Occipital lobe (tissue), 2 donors: ENCODE measurements around the gene TREML2. TPM values are rescaled to one million over a fixed set of nuclear protein-coding genes. Genes with fewer than 3 reads are reported as not detected.

Experiments used
- DNase-seq: peaks from one replicate; lab custom pipeline; 2025; lab: John Stamatoyannopoulos, UW
- total RNA-seq: library from RNA; depleted of rRNA; stranded (reverse); fragments of >200 nt; gene quantifications from one replicate; pipeline ENCODE4 v1.2.3, GENCODE V29; 2014

TREML2 gene
- total RNA-seq, 1 donor from 2014 or later, result not detected

GRCh38 chr6:41177287-41177686, 23.7 kb downstream of the TREML2 start:
- DNase-seq, result no peak

GRCh38 chr6:41176189-41176588, 24.8 kb downstream of the TREML2 start:
- DNase-seq, result no peak

DNA sequence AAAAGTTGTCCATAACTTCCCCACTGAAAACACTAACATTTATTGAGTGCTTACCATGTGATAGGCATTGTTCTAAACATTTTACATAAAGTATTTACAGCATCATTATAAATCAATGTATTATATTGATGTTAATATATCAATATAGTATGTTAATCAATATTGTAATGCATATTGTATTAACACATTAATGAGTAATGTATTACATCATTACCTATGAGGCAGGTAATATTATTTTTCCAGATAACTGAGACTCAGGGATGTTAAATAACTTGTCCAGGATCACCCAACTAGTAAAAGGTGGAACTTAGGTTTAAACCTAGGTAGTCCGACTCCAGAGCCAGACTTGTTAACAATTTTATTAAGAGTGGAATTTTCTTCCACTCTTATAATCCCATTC, 25.9 kb downstream of the TREML2 start:
- DNase-seq, result no peak

- DNase-seq, result no peak
Measured at GRCh38 chr6:41174610-41175009, 26.3 kb downstream of the TREML2 start.

- DNase-seq, result no peak
Measured at GRCh38 chr6:41171908-41172307, 29.0 kb downstream of the TREML2 start.

DNA sequence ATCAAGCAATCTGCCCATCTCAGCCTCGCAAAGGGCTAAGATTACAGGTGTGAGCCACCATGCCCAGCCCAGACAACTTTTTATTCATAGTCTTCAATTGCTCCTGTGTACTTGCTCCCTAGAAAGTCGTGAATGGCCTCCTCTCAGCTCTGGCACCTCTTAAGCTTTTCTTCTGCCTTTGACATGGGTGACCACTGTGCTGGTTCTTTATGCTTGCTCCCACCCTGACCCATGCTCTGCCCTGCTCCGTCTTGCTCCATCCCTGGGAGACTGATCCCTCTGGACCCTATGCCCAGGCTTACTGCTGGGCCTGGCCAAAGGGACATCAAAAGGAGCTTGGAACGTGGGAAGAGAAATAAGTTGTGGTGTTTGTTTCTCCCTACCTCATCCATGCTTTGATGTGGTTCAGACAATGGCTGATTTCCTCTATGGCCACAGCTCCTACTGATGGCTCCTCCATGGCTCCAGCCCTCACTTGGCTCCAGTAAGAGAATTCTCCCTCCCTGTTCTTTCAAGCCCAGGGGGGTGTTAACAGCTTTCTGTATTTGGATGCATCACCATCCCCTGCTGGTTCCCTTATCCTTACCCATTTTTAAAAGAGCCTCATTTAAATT, 30.3 kb downstream of the TREML2 start:
- DNase-seq, result no peak

DNA sequence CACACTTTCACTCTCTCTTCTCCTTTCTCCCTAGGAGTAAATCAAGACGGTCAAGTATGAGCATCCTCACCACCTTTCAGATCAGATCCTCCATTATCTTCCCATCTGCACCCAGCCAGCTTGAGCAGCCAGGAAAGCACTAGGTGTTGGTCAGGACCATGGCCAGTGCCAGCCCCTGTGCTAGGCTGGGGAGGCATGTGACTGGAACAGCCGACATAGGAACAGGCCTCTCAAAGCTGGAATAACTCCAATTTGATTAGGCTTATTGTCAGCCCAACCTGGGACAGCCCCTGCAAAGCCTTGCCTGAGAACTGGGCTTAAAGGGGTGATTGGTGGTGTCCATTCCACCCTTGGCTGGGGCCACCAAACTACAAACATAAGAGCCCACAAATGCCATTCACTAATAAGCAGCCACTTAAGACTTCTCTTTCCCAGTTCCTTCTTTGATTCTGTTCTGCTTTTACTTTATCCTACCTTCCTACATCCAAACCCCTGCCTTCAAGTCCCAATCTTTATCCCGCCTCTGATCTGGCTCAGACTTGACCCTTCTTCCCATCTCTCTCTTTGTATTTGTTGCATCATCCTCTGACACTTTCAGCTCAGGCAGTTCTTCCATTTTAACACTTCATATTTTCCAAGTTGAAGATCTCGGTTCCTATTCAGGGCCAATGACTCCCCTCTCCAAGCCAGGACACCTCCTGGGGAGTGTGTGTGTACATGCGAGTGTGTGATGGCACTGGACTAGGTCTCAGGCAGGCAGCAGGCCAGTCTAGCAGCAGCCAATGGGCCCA, 33.6 kb downstream of the TREML2 start:
- DNase-seq, result no peak

GRCh38 chr6:41164551-41165120, 36.3 kb downstream of the TREML2 start:
- DNase-seq, result no peak

DNA sequence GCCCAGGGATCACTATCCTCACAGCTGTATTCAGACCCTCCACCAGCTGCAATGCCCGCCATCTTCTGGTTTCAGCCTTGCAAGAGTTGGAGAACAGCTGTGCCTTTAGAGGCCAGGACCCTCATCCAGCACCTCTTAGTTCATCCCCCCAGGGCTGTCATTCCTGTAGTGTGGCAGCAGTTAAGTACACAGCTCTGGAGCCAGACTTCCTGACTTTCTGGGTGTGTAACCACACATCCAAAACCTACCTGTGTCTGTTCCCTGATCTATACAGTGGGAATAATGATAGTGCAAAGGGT, 37.6 kb downstream of the TREML2 start:
- DNase-seq, result no peak

DNA sequence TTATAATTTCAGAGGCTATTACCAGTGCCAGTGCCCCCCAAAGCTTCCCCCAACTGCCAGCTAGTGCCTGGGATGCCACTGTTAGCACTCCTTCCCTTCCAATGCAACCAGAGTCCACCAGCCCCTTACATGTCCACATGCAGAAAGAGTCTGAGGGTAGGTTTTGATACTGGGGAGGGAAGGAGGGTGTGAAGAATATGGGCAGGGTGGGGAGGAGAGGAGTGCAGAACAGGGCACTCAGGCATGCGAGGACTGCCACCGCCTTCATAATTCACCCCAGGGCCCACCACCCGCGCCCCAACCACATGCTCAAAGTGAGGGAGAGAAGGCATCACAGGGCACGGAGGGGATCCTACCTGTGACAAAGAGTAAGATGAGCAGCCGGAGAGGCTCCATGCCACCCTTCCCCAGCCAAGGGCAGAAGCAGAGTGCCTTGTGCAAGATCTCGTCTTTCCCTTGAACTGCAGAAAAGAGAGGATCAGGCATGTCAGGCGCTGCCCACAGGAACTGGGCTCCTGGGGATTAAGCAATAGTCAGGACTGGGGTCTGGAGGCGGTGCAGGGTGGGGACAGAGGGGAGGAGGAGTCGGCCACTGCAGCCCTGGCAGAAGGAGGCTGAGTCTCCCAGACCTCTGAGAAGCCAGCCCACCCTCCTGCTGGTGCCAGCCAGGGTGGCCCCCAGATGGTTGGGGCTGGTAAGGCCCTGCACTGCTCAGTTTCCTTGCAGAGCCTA, 38.1 kb downstream of the TREML2 start, which contains the start of gene TREM2:
Gene TREM2 (minus strand): TSS at position 430 of the 732 bp plus-strand sequence. CDS start 34 bp downstream, at position 396.
- no peak for DNase-seq

- DNase-seq, result no peak
Measured at GRCh38 chr6:41161851-41162552, 38.9 kb downstream of the TREML2 start.

DNA sequence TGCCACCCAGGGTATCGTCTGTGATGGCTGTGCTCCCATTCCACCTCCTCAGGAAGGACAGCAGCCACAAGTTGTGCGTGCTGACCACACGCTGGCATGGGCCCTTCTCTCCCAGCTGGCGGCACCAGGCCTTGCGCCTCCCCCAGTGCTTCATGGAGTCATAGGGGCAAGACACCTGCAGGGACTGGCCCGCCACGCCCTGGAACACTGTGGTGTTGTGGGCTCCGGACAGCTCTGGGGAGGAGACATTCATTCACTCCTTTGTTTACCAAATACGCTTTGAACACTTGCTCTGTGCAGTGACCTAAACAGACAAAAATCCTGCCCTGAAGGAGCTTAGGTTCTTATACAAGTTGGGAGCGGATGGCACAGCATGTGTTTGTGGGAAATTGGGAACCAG, 39.6 kb downstream of the TREML2 start:
- DNase-seq, result no peak

DNA sequence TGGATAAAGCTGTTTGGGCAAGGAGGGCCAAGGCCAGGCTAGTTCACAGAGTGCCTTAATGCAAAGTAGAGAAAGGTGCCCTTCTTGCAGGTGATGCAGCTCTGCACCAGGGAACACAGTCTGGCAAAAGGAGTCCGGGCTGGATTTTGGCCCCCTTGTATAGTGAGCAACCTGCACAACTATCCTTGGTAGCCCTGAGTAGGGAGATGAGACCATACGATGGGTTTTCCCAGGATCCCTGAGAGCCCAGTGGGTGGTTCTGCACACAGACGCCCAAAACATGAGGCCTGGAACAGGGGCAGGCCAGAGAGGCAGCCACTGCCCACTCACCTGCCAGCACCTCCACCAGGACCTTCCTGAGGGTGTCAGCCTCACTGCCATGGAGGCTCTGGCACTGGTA, 40.0 kb downstream of the TREML2 start:
- no peak for DNase-seq

- DNase-seq, result no peak
Measured at GRCh38 chr6:41159415-41160082, 41.4 kb downstream of the TREML2 start.

DNA sequence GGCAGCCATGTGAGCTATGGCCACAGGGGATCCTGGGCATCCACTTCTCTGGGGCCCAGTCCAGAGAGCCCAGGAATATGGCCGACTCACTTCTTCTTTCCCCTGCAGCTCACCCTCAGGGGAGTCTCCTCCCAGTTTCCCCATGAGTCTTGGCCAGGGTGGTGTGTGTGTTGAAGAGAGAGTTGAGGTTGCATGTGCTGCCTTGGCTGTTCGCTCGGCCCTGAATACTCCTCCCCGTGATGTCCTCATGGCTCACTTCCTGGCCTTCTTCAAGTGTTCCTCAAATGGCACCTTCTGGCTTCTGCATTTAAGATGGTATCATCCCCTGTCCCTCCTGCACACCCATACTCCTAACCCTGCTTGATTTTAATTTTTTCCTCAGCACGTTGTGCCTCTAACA, 43.6 kb downstream of the TREML2 start:
- DNase-seq, result no peak

- no peak for DNase-seq
Measured at GRCh38 chr6:41156771-41157170, 44.2 kb downstream of the TREML2 start.

DNA sequence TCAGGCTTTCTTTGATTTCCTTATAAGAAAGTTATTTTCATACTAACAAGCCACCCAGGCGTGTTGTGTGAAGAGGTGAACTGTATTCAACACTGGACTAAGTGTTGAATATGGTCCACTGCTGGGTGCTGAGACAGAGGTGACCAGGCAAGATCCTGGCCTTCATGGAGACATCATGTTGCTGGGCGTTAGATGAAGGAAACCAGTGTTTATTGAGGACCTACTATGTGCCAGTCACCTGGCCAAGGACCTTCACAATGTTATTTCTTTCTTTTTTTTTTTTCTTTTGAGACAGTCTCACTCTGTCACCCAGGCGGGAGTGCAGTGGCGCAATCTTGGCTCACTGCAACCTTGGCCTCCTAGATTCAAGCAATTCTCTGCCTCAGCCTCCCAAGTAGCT, 44.9 kb downstream of the TREML2 start:
- no peak for DNase-seq

- DNase-seq, result no peak
Measured at GRCh38 chr6:41155132-41155805, 45.7 kb downstream of the TREML2 start.

DNA sequence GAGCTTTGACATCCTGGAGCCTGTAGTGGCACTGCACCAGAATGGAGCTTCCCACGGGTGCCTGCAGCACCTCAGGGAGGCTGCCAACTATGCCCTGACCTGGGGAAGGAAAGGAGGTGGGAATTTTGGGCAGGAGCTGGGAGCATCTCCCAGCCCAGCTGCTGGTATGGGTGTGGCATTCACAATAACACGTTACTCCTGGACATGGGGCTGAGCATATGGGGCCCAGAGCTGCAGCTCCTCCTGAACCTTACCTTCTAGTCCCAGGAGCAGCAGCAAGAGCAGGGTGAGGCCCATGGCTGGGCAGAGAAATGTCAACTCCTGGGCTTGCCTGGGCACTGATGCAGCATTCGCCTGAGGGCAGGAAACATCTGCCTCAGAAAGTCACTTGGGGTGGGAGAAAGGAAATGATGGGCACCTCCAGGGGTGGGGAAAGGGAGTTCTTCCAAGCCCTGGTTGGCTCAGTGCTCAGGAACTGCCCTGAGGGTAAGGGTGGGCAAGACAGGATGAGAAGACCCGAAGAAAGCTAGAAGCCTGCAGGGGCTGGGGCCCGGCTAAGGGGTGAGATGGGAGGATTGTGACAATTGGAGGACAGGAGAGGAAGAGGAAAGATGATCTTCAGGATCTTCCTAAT, 46.8 kb downstream of the TREML2 start, which contains the start of gene TREML1:
Gene TREML1 (minus strand): TSS at position 356 of the 634 bp plus-strand sequence. CDS start 59 bp downstream, at position 297.
- DNase-seq, result no peak

GRCh38 chr6:41153451-41153850, 47.5 kb downstream of the TREML2 start:
- DNase-seq, result no peak
